ENCODE measurements around the gene ISG20L2. TPM values are rescaled to one million over a fixed set of nuclear protein-coding genes. Genes with fewer than 3 reads are reported as not detected.

The ISG20L2 gene
- total RNA-seq, 1 donor from 2014 or later, result 19.5 TPM

DNA sequence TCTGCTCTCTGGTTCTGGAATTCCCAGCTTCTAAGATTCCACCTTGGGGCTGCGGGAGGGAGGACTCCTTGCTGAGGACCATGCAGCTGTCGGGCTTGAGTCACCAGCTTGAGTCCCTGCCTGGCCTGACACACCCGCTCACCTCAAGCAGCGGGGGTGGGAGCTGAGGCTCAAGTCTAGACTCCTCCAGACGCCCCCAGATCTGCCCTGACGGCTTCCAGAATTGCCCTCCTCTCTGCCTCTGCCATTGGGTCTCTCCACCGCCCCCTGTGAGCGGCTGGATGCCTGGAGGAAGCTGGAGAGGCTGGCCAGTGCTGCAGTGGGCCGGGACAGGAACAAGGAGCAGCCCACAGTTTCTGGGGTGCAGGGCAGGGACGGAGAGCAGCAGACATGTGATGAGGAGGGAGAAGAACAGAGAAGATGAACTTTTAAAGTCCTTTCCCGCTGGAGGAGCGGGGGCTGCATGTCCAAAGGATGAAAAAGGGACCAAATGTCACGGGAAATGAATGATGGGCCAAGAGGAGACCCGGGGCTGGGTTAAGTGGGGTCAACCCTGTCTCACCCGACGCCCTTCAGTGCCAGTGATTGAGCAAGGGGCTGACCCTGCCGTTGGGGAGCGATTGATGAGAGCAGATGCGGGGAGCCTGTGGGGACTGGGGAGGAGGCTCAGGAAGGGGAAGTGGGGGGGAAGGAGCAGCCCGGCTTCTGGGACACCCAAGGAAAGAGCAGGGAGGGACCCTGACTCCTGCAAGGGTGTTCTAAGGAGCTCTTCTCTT, 36.7 kb downstream of the ISG20L2 start:
- no peak for DNase-seq (ENCODE audit: extremely low read depth, low read depth, low spot score)

DNA sequence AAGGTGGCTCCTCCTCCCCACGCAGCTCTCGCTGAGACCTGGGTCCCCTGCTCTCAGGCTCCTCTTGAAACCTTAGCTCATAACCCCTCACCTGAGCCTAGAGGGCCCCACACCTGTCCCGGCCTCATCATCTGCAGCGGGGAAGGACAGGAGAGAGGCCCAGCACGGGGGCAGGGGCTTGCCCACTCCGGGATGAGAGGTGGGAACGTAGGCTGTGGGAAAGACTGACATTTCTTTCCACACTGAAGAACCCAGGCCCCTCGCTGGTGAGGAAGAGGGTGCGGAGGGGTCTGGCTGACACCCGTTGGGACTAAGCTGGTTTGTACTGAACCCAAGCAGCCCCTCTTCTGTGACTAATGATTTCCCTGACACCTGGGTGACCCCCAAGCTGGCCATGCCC, 37.4 kb downstream of the ISG20L2 start:
- DNase-seq (ENCODE audit: extremely low read depth, low read depth, low spot score), result no peak

DNA sequence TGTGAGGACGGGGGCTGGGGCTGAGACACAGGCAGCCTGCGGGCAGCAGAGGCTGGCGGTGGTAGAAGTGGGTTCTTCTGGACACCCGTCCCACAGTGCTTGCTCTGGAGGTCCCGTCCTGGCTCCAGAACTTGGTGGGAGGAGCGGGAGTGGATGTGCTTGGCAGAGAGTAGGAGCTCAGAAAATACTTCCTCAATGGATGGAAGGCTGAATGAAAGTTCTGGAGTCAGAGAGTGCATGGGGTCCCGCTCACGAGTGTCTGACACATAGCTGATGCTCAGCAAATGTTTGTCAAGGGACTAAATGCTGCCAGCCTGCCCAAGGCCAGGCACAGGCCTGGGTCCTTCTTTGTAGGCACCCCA, 37.9 kb downstream of the ISG20L2 start:
- no peak for DNase-seq (ENCODE audit: extremely low read depth, low read depth, low spot score)

- no peak for DNase-seq (ENCODE audit: extremely low read depth, low read depth, low spot score)
Measured at GRCh38 chr1:156689953-156690674, 38.5 kb downstream of the ISG20L2 start.

DNA sequence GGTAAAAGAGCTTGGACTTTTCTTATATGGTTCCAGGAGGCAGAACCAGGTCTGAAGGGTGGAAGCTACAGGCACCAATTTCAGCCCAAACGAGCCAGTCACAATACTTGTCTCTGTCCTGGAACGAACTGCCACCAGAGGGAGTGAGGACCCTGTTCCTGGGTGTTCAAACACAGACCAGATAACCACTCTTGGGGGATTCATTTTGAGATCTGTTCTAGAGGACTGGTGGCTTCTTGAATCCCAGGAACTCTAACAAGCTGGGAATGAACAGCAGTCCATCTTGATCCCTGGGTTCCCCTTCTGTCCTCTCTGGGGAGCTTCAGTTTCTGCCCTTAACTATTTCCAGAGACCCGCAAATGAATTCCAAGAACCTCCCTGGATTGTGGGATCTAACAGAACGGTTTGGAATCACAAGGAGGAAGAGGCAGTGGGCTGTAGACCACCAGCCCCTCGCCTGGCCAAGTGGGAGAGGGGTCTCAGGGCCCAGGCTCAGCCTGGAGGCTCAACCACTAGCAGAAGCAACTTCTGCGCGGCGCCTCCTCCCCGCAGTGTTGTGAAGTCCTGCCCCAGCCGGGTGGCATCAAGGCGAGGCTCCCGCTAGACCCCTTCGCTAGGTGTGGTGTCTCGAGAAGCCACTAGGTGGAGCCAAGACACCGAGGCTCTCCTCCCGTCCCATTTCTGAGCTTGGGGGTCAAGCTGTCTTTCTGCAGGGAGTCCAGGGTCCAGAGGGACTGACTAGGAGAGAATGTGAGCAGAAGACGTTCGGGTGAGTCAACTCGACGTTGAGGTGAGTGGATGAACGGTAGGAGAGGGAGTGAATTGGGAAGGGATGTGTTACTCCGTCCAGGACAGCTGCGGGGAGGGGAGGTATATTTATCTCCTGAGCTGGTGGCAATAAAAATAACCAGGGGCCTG, 39.3 kb downstream of the ISG20L2 start:
- DNase-seq (ENCODE audit: extremely low read depth, low read depth, low spot score), result no peak

GRCh38 chr1:156684227-156684782, 44.3 kb downstream of the ISG20L2 start:
- no peak for DNase-seq (ENCODE audit: extremely low read depth, low read depth, low spot score)

DNA sequence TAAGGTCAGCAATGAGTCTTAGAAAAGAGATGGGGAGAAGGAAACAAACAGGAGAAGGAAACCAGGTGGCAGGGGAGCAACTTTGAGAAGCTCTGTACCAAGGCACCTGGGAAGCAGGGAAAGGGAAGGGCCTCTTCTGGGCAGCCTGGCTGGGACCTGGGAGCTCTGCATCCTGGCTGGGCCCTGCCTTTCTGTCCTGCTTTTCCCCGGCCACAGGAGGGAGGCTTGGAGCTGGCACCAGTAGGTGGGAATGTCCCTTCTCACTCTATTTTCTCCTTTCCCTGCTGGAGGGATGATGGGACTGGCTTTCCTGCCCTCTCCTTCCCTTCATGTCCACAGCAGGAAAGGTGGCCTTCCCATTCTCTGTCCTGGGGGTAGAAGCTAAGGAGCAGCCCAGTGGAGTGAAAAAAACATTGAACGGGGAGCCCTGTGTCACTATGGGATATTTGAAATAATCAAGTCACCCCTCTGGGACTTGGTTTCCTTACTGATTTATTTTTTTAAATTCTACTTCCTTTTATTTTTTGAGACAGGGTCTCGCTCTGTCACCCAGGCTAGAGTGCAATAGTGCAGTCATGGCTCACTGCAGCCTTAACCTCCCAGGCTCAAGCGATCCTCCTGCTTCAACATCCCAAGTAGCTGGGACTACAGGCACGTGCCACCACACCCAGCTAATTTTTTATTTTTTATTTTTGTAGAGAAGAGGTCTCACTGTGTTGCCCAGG, 46.2 kb downstream of the ISG20L2 start:
- no peak for DNase-seq (ENCODE audit: extremely low read depth, low read depth, low spot score)

DNA sequence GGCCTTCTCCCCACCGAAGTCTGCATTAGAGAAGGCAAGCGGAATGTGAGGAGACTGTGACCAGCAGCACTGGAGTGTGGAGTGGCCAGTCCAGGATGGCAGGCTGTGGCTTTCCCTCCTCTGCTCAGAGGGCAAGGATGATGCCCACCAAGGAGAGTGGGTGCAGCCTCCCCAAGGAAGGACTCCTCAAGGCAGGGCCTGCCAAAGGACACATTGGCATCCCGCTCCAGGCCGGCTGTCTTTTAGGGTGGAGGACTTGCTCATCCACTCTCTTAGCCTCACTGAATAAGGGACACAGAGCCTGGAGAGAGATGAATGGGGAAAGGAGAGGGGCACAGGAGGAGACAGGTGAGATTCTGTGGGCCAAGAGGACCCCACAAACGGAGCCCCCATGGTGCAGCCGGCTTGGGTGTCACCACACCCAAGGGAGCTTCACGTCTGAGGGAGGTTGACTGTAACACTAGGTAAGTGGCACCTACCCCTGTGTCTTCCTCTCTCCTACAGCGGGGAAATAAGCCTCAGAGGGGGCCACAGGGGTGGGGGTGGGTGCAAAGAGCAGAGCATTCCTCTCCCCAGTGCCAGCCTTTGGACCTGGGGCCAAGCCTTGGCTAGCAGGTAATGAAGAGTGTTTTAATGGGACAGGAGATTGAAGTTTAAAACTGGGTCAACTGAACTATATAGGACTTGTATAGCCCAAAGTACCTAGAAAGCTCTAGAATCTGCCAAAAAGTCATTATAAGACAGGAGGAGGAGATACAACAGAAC, 47.2 kb downstream of the ISG20L2 start:
- DNase-seq (ENCODE audit: extremely low read depth, low read depth, low spot score), result no peak

GRCh38 chr1:156680056-156680455, 48.5 kb downstream of the ISG20L2 start:
- DNase-seq (ENCODE audit: extremely low read depth, low read depth, low spot score), result no peak

DNA sequence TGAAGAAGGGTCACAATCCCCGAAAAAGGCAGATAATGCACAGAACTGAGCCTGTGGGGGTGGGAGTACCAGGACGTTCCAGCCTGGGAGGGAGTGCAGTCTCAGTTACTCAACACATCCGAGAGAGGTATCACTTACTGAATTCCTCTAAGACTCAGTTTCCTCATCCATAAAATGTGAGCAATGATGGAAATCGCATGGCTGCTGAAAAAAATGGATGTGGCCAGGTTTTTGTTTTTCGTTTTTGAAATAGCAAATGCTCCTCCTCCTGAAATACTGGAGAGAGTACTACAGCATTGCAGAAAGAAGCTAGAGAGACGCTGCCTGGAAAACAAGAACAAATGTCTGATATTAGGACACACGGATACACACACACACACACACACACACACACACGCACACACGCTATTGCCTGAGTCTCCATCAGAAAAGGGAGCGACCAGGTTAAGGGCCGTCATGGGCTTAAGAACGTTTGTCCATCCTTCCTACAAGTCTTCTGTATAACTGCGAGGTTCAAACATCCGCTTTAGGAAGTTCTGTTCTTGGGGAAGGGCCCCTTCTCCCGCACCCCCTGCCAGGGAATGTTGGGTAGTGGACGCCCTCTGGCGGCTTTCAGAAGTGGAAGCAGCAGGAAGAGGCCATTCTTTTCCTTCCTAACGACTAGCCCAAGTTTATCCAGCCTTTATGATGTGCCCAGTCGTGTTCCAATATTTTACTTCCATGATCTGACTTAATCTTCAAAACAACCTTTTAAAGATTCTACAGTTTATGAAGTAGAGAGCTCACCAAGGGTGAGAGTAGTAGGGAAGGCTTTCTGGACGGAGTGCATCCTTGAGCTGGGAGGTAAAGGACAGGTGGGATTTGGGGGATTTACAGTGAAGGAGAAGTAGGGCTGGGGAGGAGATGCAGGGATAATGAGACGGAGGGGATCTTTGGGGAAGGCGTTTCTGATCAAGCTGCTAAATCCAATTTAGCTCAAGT, 50.7 kb downstream of the ISG20L2 start:
- peak; percentile 62 for DNase-seq (ENCODE audit: extremely low read depth, low read depth, low spot score)

GRCh38 chr1:156676820-156677615, 51.5 kb downstream of the ISG20L2 start, which contains the start of gene NES:
Gene NES, minus strand, starts transcription at chr1:156677407. Its CDS starts 143 bp downstream, at chr1:156677264.
- no peak for DNase-seq (ENCODE audit: extremely low read depth, low read depth, low spot score)

GRCh38 chr1:156676114-156676819, 52.3 kb downstream of the ISG20L2 start:
- DNase-seq (ENCODE audit: extremely low read depth, low read depth, low spot score), result no peak

DNA sequence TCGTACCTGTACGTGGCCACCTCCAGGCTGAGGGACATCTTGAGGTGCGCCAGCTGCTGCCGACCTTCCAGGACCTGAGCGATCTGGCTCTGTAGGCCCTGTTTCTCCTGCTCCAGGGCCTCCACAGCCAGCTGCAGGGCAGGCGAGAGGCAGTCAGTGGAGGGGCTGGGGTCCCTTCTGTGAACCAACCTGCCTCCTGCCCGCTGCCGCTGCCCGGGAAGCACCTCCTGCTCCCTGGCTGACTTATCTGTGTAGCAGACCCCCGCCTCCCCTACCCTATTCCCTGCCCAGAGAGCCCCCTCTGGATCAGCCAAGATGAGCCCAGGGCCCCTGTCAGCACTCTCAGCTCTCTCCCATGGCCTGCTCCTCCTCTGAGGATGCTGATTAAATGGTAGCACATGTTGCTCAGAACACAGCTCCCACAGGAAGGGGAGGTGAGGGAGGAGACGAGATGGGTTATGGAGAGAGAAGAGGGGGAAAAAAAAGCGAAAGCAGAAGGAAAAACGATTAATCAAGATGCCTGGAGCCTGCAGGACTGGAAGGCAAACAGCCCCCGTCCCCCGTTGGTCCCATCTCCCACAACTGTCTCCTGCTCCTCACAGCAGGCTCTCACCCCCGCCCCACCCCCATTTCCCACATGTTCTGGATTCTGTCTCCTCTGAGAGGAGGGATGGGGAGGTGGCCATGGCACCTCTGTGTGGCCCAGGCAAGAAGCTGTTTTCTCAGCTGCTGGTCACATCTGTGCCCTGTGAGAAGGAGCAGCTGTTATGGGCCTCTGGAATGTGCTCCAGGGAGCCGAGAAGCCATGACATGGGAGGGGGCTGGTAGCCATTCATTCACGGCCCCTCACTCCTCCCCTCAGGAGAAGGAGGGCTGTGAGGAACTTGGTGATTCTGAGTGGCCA, 53.1 kb downstream of the ISG20L2 start:
- DNase-seq (ENCODE audit: extremely low read depth, low read depth, low spot score), result no peak

DNA sequence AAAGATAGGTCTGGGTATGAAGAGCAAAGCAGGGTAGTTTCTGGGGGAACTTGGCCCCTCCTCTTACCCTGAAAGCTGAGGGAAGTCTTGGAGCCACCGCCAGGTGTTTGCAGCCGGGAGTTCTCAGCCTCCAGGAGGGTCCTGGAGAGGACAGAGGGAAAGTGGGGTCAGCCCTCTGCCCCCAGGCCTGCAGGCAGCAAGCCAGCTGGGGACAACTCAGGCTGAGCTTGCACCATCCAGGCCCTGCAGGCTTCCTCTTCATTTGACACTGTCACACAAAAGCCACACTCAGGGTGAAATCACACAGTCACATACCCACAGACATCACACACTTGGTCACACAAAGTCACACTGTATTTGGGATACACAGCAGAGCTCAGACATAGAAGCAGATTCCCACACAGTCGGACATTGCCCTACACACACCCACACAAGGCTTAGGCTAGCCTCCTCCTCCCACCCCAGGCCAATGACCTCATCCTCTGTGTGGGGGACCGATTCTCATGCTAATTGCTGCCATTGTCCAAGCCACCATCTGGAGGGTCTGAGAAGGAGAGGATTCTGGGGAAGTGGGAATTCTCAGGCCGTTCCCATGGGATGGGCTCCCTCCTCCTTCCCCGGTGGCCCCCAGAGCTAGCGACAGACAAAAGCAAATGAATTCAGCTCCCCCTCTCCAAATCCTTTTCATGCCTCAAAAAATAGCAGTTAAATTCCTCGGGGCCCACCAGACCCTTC, 55.0 kb downstream of the ISG20L2 start:
- no peak for DNase-seq (ENCODE audit: extremely low read depth, low read depth, low spot score)
